Body of pancreas (tissue), 4 donors: ENCODE measurements around the gene MAMDC2. TPM values are rescaled to one million over a fixed set of nuclear protein-coding genes. Genes with fewer than 3 reads are reported as not detected.

Source experiments
- ATAC-seq: fragments of 150-250 bp; one replicate; pipeline ENCODE4 v1.9.1; 2016
- DNase-seq, 4 donors: peaks; one replicate each; pipeline ENCODE4 v3.0.0-alpha.2; 2019
- H3K27ac ChIP-seq, 4 donors: fragments of 200-600 bp; sonication (generic); 1 replicate in 3 of 4; 2 replicates in 1 of 4; pipeline versions ENCODE4 v1.5.1 to v1.6.1; 2016 to 2019; ENCODE audit warnings: mild to moderate bottlenecking in 1 of 4, mixed read lengths in 1 of 4, moderate library complexity in 1 of 4
- H3K27me3 ChIP-seq, 2 donors: fragments of 200-600 bp; sonication (generic); one replicate each; pipeline ENCODE4 v1.6.0; 2016; ENCODE audit warnings: mild to moderate bottlenecking in 1 of 2
- H3K36me3 ChIP-seq, 2 donors: fragments of 200-600 bp; sonication (generic); replicated peaks in 1 of 2; 2 replicates each; pipeline ENCODE4 v1.5.1; 2016; ENCODE audit warnings: low read depth in 2 of 2; ENCODE audit not compliant: insufficient read depth in 1 of 2
- H3K4me1 ChIP-seq: fragments of 200-600 bp; sonication (generic); one replicate; pipeline ENCODE4 v1.6.0; 2016
- H3K4me3 ChIP-seq, 2 donors: fragments of 200-600 bp; sonication (generic); 1 replicate in 1 of 2; 2 replicates in 1 of 2; pipeline ENCODE4 v1.5.1; 2016 to 2019
- H3K9me3 ChIP-seq, 3 donors: fragments of 200-600 bp; sonication (generic); 1 replicate in 2 of 3; 2 replicates in 1 of 3; pipeline ENCODE4 v1.5.1; 2016
- POLR2A ChIP-seq, 3 donors: fragments of 450-650 bp; IDR thresholded peaks; one replicate each; pipeline ENCODE4 v1.6.1; 2016; ENCODE audit warnings: antibody characterized with exemption in 3 of 3, mild to moderate bottlenecking in 2 of 3
- WGBS, 2 donors: methylation state at CpG; one replicate each; pipeline ENCODE4 v1.1.5; 2017; 5-methylcytosine and 5-hydroxymethylcytosine counted together
- intact Hi-C: fragments of 100-400 bp; cut with DNase I; formaldehyde crosslinking; loops from one replicate; pipeline ENCODE4 v1.15.1; 2023
- total RNA-seq, 2 donors: library from RNA; depleted of rRNA; stranded (reverse); fragments of >200 nt; gene quantifications; one replicate each; pipeline ENCODE4 v1.1.0, GENCODE V29; 2016
- TF ChIP-seq, protein P1 (sequence below), 7 experiments: fragments of 450-650 bp in 4 of 7; fragments of 200-600 bp in 3 of 7; sonication (generic) in 3 of 7; IDR thresholded peaks; one replicate each; pipeline ENCODE4 v1.5.1; 2016 to 2019; ENCODE audit warnings: antibody characterized with exemption in 7 of 7

Gene MAMDC2, protein sequence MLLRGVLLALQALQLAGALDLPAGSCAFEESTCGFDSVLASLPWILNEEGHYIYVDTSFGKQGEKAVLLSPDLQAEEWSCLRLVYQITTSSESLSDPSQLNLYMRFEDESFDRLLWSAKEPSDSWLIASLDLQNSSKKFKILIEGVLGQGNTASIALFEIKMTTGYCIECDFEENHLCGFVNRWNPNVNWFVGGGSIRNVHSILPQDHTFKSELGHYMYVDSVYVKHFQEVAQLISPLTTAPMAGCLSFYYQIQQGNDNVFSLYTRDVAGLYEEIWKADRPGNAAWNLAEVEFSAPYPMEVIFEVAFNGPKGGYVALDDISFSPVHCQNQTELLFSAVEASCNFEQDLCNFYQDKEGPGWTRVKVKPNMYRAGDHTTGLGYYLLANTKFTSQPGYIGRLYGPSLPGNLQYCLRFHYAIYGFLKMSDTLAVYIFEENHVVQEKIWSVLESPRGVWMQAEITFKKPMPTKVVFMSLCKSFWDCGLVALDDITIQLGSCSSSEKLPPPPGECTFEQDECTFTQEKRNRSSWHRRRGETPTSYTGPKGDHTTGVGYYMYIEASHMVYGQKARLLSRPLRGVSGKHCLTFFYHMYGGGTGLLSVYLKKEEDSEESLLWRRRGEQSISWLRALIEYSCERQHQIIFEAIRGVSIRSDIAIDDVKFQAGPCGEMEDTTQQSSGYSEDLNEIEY
- total RNA-seq: 10 to 100 TPM in 1 of 2 donors, 1 to 10 TPM in 1; 4.0 to 17.1 TPM

DNA sequence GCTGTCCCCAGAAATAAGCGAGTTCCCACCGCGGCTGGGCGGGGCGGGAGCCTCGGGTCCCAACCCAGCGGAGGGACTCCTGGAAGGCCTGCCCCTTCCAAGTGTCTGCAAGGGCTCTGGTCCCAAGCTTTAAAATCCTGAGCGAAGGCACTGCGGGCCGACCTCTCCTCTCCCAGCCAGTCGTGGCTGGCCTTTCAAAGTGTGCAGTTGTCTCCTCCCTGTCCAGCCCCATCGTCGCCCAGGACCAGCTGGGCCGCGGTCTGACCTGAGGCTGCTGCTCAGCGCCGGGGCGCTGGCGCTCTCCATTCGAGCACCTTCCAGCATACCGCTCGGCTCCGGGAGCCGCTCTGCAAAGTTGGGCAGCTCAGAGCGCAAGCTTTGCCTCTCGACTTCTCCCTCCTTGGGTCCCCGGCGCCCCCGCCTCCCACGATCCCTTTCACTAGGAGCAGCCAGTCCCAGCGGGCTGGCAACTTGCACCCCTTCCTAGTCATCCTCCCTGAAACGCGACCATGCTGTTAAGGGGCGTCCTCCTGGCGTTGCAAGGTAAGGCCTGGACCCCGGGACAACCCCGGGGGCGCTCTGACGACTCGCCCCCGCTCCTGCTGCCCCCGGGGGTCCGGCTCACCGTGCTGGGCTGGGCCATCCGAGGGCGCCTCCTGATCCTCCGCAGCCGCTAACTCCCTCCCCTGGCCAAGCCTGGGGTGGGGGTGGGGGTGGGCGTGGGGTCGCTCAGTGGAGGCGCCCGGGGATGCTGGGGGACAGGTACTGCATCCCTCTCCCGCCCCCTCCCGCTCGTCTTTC, at the start of gene MAMDC2:
MAMDC2 (plus strand) TSS at position 160 of the 801 bp plus-strand sequence; CDS start at position 510, 350 bp downstream.
- TF ChIP-seq, protein P1, sequence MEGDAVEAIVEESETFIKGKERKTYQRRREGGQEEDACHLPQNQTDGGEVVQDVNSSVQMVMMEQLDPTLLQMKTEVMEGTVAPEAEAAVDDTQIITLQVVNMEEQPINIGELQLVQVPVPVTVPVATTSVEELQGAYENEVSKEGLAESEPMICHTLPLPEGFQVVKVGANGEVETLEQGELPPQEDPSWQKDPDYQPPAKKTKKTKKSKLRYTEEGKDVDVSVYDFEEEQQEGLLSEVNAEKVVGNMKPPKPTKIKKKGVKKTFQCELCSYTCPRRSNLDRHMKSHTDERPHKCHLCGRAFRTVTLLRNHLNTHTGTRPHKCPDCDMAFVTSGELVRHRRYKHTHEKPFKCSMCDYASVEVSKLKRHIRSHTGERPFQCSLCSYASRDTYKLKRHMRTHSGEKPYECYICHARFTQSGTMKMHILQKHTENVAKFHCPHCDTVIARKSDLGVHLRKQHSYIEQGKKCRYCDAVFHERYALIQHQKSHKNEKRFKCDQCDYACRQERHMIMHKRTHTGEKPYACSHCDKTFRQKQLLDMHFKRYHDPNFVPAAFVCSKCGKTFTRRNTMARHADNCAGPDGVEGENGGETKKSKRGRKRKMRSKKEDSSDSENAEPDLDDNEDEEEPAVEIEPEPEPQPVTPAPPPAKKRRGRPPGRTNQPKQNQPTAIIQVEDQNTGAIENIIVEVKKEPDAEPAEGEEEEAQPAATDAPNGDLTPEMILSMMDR (IDR thresholded peaks at IDR 0.05): no peak
- TF ChIP-seq POLR2A (IDR thresholded peaks at IDR 0.05): peak in 1 of 3 donors; percentile 27
- peak; percentile 44 to 61 (median 50) for DNase-seq
- no peaks in the 10 kb centered on the region for H3K27me3 ChIP-seq
- peak within 1 kb of the TSS; percentile 21 to 36 for H3K4me3 ChIP-seq
- intact Hi-C loops: no loop called here
- H3K4me1 ChIP-seq: peaks cover 20% of the 10 kb centered on the region
- H3K27ac ChIP-seq: peak within 1 kb of the TSS in 2 of 4 donors; percentile 18 to 34
- no peaks in the 10 kb centered on the region for H3K36me3 ChIP-seq
- WGBS, 2 donors: 6 to 15% methylated on average over 10 to 53 of the region's 55 CpGs
- peak; percentile 74 for ATAC-seq
- no peaks in the 10 kb centered on the region for H3K9me3 ChIP-seq

DNA sequence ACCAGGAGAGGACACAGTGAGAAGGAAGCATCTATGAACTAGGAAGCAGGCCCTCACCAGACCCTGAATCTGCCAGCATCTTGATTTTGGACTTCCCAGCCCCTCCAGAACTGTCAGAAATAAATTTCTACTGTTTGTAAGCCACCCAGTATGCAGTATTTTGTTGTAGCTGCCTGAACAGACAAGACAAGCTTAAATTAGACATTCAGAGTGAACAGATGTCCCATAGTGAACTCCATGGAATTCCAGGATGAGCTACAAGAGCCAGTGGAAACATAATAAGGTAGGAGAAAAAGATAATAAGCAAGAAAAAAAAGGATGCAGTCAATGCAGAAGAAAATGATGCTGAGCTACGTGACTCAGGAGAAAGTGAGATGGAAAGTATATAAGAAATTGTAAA, 47.8 kb upstream of the MAMDC2 start:
- H3K4me1 ChIP-seq: peaks cover 11% of the 10 kb centered on the region
- intact Hi-C loops: no loop called here
- no peaks in the 10 kb centered on the region for H3K27me3 ChIP-seq
- H3K4me3 ChIP-seq: no peak overlapping the region
- no peaks in the 10 kb centered on the region for H3K9me3 ChIP-seq
- 96 to 100% methylated on average over 1 of the region's 1 CpG for WGBS, 2 donors
- DNase-seq (no peak), ATAC-seq (no peak)
- H3K27ac ChIP-seq: no peak overlapping the region
- H3K36me3 ChIP-seq: no peaks in the 10 kb centered on the region
- TF ChIP-seq POLR2A (IDR thresholded peaks at IDR 0.05): no peak
- TF ChIP-seq, protein P1 (IDR thresholded peaks at IDR 0.05): no peak

DNA sequence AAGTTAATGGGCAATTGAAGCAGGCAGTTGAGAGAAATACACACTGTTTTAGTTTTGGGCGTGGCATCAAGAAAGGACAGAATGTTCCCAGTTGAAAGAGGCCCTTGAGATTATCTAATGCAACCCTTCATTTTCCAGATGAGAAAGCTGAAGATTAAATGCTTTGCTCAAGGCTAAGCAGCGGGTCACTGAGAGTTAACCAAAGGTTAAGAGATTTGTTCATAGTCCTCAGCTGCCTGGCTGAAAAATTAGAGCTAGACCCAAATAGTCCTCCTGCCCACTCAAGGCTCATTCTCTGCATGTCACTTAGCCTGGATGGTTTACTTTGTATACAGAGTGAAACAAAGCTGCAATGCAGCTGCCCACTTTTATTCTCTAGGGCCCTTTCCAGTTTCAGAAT, 46.7 kb upstream of the MAMDC2 start:
- intact Hi-C loops: no loop called here
- no peaks in the 10 kb centered on the region for H3K27me3 ChIP-seq
- DNase-seq: peak in 2 of 4 donors; percentile 20 to 31
- WGBS, 2 donors: 39 to 50% methylated on average over 2 of the region's 2 CpGs
- ATAC-seq: peak; percentile 80
- peaks cover 11% of the 10 kb centered on the region for H3K4me1 ChIP-seq
- H3K4me3 ChIP-seq: no peak overlapping the region
- no peak for TF ChIP-seq POLR2A (IDR thresholded peaks at IDR 0.05)
- TF ChIP-seq, protein P1 (IDR thresholded peaks at IDR 0.05): no peak
- no peaks in the 10 kb centered on the region for H3K9me3 ChIP-seq
- no peaks in the 10 kb centered on the region for H3K36me3 ChIP-seq
- H3K27ac ChIP-seq: no peak overlapping the region

DNA sequence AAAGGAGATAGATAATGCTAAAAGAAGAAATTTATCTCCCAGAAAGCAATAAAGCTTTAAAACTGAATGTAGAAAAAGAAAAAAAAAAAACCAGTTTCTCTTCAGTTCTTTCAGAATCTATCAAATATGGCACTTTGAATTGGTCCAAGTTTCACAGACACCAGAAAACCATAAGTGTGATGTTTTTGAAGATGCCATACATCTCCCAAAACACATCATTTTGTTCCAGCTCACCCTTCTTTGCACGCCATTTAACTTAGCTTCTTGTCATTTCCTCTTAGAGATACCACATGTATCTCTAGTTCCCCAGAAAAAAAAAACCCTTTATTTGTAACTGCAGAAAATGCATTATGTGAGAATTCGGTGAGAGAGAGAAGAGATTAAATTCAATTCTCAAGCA, 46.1 kb upstream of the MAMDC2 start:
- peaks cover 11% of the 10 kb centered on the region for H3K4me1 ChIP-seq
- no peaks in the 10 kb centered on the region for H3K36me3 ChIP-seq
- H3K27me3 ChIP-seq: no peaks in the 10 kb centered on the region
- DNase-seq: no peak
- H3K27ac ChIP-seq: no peak overlapping the region
- no peaks in the 10 kb centered on the region for H3K9me3 ChIP-seq
- no peak for ATAC-seq
- intact Hi-C loops: no loop called here
- H3K4me3 ChIP-seq: no peak overlapping the region
- TF ChIP-seq POLR2A (IDR thresholded peaks at IDR 0.05): no peak
- TF ChIP-seq, protein P1 (IDR thresholded peaks at IDR 0.05): no peak
- 88 to 90% methylated on average over 2 of the region's 2 CpGs for WGBS, 2 donors
